ENCODE results near the gene DIPK1B.
"Not testable (repeated sequence)": the region's sequence is repeated elsewhere in the genome, so short reads cannot be mapped to it uniquely, and the experiment has no call there.

DIPK1B gene

GRCh38 chr9:136759436-136760325 is 47.3 kb downstream of the DIPK1B start:
- ATAC-seq: no peak
- Mint-ChIP-seq H3K27me3 (peaks cover 7% of the 10 kb centered on the region), H3K4me3 (no peak overlapping the region), H3K36me3 (ENCODE audit: low read depth) (no peaks in the 10 kb centered on the region), H3K9me3 (no peaks in the 10 kb centered on the region), H3K27ac (no peak overlapping the region), H3K4me1 (peaks cover 2% of the 10 kb centered on the region)
- DNase-seq: no peak

GRCh38 chr9:136760424-136760823 is 48.1 kb downstream of the DIPK1B start:
- Mint-ChIP-seq H3K27ac (no peak overlapping the region), H3K9me3 (no peaks in the 10 kb centered on the region), H3K36me3 (ENCODE audit: low read depth) (no peaks in the 10 kb centered on the region), H3K4me1 (peaks cover 2% of the 10 kb centered on the region), H3K27me3 (peaks cover 8% of the 10 kb centered on the region), H3K4me3 (no peak overlapping the region)
- DNase-seq (no peak), ATAC-seq (no peak)

- ATAC-seq; H3K36me3 Mint-ChIP-seq (ENCODE audit: low read depth); H3K4me3 Mint-ChIP-seq; H3K27ac Mint-ChIP-seq; H3K9me3 Mint-ChIP-seq; H3K27me3 Mint-ChIP-seq; H3K4me1 Mint-ChIP-seq: not testable (repeated sequence)
- peak; percentile 33 for DNase-seq
Measured at GRCh38 chr9:136760834-136761544, 48.6 kb downstream of the DIPK1B start.

GRCh38 chr9:136761545-136761981 is 49.2 kb downstream of the DIPK1B start:
- no peak for DNase-seq
- H3K27ac Mint-ChIP-seq: no peak overlapping the region

GRCh38 chr9:136762221-136762691 is 49.9 kb downstream of the DIPK1B start:
- H3K4me3 Mint-ChIP-seq: no peak overlapping the region
- peaks cover 14% of the 10 kb centered on the region for H3K4me1 Mint-ChIP-seq
- H3K27ac Mint-ChIP-seq: no peak overlapping the region
- DNase-seq (no peak), ATAC-seq (no peak)
- no peaks in the 10 kb centered on the region for H3K36me3 Mint-ChIP-seq (ENCODE audit: low read depth)
- H3K9me3 Mint-ChIP-seq: no peaks in the 10 kb centered on the region
- peaks cover 8% of the 10 kb centered on the region for H3K27me3 Mint-ChIP-seq

More at GRCh38 chr9:136761545-136761981, 49.2 kb downstream of the DIPK1B start:
- peaks cover 8% of the 10 kb centered on the region for H3K4me1 Mint-ChIP-seq
- peaks cover 6% of the 10 kb centered on the region for H3K27me3 Mint-ChIP-seq
- no peaks in the 10 kb centered on the region for H3K36me3 Mint-ChIP-seq (ENCODE audit: low read depth)
- no peak overlapping the region for H3K4me3 Mint-ChIP-seq
- ATAC-seq: no peak
- H3K9me3 Mint-ChIP-seq: no peaks in the 10 kb centered on the region

GRCh38 chr9:136762915-136763648 is 50.7 kb downstream of the DIPK1B start:
- peaks cover 13% of the 10 kb centered on the region for H3K27me3 Mint-ChIP-seq
- H3K36me3 Mint-ChIP-seq (ENCODE audit: low read depth): no peaks in the 10 kb centered on the region
- peak; percentile 67 for DNase-seq
- no peak overlapping the region for H3K27ac Mint-ChIP-seq
- ATAC-seq: no peak
- H3K4me1 Mint-ChIP-seq: peaks cover 14% of the 10 kb centered on the region
- no peak overlapping the region for H3K4me3 Mint-ChIP-seq
- no peaks in the 10 kb centered on the region for H3K9me3 Mint-ChIP-seq

GRCh38 chr9:136763649-136764035 is 51.3 kb downstream of the DIPK1B start:
- Mint-ChIP-seq H3K36me3 (ENCODE audit: low read depth) (no peaks in the 10 kb centered on the region), H3K27me3 (peaks cover 15% of the 10 kb centered on the region), H3K9me3 (no peaks in the 10 kb centered on the region), H3K27ac (no peak overlapping the region), H3K4me1 (peaks cover 14% of the 10 kb centered on the region), H3K4me3 (no peak overlapping the region)
- DNase-seq (no peak), ATAC-seq (no peak)

GRCh38 chr9:136764301-136764891 is 52.0 kb downstream of the DIPK1B start, which contains the start of gene LCN15:
Gene LCN15 (minus strand): TSS chr9:136764518. CDS start chr9:136764488, 30 bp downstream.
- no peak within 1 kb of the TSS for H3K4me3 Mint-ChIP-seq
- DNase-seq (no peak), ATAC-seq (no peak)
- H3K36me3 Mint-ChIP-seq (ENCODE audit: low read depth): no peaks in the 10 kb centered on the region
- peaks cover 14% of the 10 kb centered on the region for H3K4me1 Mint-ChIP-seq
- H3K9me3 Mint-ChIP-seq: no peaks in the 10 kb centered on the region
- no peak within 1 kb of the TSS for H3K27ac Mint-ChIP-seq
- peaks cover 15% of the 10 kb centered on the region for H3K27me3 Mint-ChIP-seq

GRCh38 chr9:136765041-136765440 is 52.7 kb downstream of the DIPK1B start:
- peaks cover 14% of the 10 kb centered on the region for H3K4me1 Mint-ChIP-seq
- H3K27ac Mint-ChIP-seq: no peak overlapping the region
- peaks cover 17% of the 10 kb centered on the region for H3K27me3 Mint-ChIP-seq
- no peaks in the 10 kb centered on the region for H3K36me3 Mint-ChIP-seq (ENCODE audit: low read depth)
- H3K9me3 Mint-ChIP-seq: no peaks in the 10 kb centered on the region
- no peak overlapping the region for H3K4me3 Mint-ChIP-seq
- DNase-seq: no peak
- no peak for ATAC-seq

GRCh38 chr9:136765745-136766409 is 53.5 kb downstream of the DIPK1B start:
- not testable (repeated sequence) for H3K4me3 Mint-ChIP-seq; H3K36me3 Mint-ChIP-seq (ENCODE audit: low read depth); H3K27ac Mint-ChIP-seq; H3K9me3 Mint-ChIP-seq; DNase-seq; ATAC-seq
- H3K4me1 Mint-ChIP-seq: peaks cover 12% of the 10 kb centered on the region
- peaks cover 14% of the 10 kb centered on the region for H3K27me3 Mint-ChIP-seq

- H3K4me3 Mint-ChIP-seq: peak overlapping the region; percentile 16
Measured at GRCh38 chr9:136766410-136767120, 54.2 kb downstream of the DIPK1B start.

GRCh38 chr9:136769710-136770191 is 57.4 kb downstream of the DIPK1B start:
- ATAC-seq (peak; percentile 50), DNase-seq (peak; percentile 72)
- H3K27me3 Mint-ChIP-seq: peaks cover 15% of the 10 kb centered on the region
- H3K27ac Mint-ChIP-seq: no peak overlapping the region
- peaks cover 3% of the 10 kb centered on the region for H3K36me3 Mint-ChIP-seq (ENCODE audit: low read depth)
- no peak overlapping the region for H3K4me3 Mint-ChIP-seq
- H3K9me3 Mint-ChIP-seq: peaks cover 7% of the 10 kb centered on the region
- peaks cover 13% of the 10 kb centered on the region for H3K4me1 Mint-ChIP-seq

More at GRCh38 chr9:136766410-136767120, 54.2 kb downstream of the DIPK1B start:
- not testable (repeated sequence) for H3K9me3 Mint-ChIP-seq; H3K36me3 Mint-ChIP-seq (ENCODE audit: low read depth)
- Mint-ChIP-seq H3K27me3 (peaks cover 15% of the 10 kb centered on the region), H3K27ac (peak overlapping the region; percentile 79), H3K4me1 (peaks cover 13% of the 10 kb centered on the region)
- ATAC-seq (peak; percentile 31), DNase-seq (peak; percentile 59)

- H3K4me3 Mint-ChIP-seq: no peak overlapping the region
- H3K27me3 Mint-ChIP-seq: peaks cover 13% of the 10 kb centered on the region
- DNase-seq: no peak
- H3K4me1 Mint-ChIP-seq: peaks cover 4% of the 10 kb centered on the region
- H3K27ac Mint-ChIP-seq: no peak overlapping the region
- H3K9me3 Mint-ChIP-seq: peaks cover 7% of the 10 kb centered on the region
- peaks cover 3% of the 10 kb centered on the region for H3K36me3 Mint-ChIP-seq (ENCODE audit: low read depth)
- ATAC-seq: no peak
Measured at GRCh38 chr9:136771907-136772415, 59.6 kb downstream of the DIPK1B start.
